ENCODE measurements around the gene KLHL29. TPM values are rescaled to one million over a fixed set of nuclear protein-coding genes. Genes with fewer than 3 reads are reported as not detected.

KLHL29 gene
- total and polyA plus RNA-seq, 2 donors (not counting 1 experiment from before 2014, with no cell fraction given): 1.3 to 3.4 TPM

DNA sequence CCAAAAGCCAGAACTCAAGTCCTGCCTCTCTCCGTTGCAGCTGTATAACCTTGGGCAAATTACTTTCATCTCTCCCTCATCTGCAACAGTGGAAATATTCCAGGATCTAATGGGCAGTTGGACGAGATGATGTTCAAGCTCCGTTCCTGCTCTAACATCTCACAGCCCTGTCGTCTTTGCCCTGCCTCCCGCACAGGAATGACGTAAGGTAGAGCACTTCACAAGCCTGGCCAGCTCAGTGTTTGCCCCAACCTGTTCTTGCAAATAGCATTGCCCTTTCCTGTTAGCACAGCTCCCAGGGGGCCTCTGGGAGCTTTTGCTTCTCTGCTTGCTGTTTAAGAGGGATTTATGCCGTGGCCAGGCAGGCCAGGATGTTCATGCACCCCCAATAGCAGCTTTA is 107.9 kb downstream of the KLHL29 start:
- Mint-ChIP-seq H3K9me3 (ENCODE audit: insufficient read depth) (no peaks in the 10 kb centered on the region), H3K27me3 (peaks cover 3% of the 10 kb centered on the region), H3K4me1 (peaks cover 8% of the 10 kb centered on the region), H3K27ac (no peak overlapping the region), H3K4me3 (no peak overlapping the region)
- Histone ChIP-seq H3K27ac (ENCODE audit: low read length in 2 of 2) (no peak overlapping the region), H3K4me3 (ENCODE audit: control extremely low read depth in 1 of 5, extremely low read depth in 1 of 5, insufficient read depth in 1 of 5, low read depth in 2 of 5, low read length in 4 of 5) (no peak overlapping the region), H3K36me3 (replicated peaks in 1 of 2; ENCODE audit: control extremely low read depth in 1 of 2, control insufficient read depth in 1 of 2, extremely low read depth in 1 of 2, insufficient read depth in 2 of 2, low read length in 1 of 2) (no peaks in the 10 kb centered on the region), H2AFZ (ENCODE audit: insufficient read depth, low read depth, low read length, poor library complexity, severe bottlenecking) (no peak overlapping the region), H3K9me3 (ENCODE audit: control extremely low read depth in 1 of 3, control insufficient read depth in 2 of 3, insufficient read depth in 1 of 3, low read length in 2 of 3) (no peaks in the 10 kb centered on the region), H4K20me1 (ENCODE audit: control insufficient read depth, insufficient read depth, low read length, poor library complexity, severe bottlenecking) (no peaks in the 10 kb centered on the region), H3K4me2 (replicated peaks; ENCODE audit: low read depth, low read length, poor library complexity, severe bottlenecking) (no peak overlapping the region), H3K27me3 (replicated peaks in 1 of 4; ENCODE audit: control extremely low read depth in 1 of 4, control insufficient read depth in 3 of 4, insufficient read depth in 4 of 4, low read length in 3 of 4) (no peaks in the 10 kb centered on the region), H3K4me1 (ENCODE audit: control insufficient read depth in 2 of 2, insufficient read depth in 2 of 2, low read length in 2 of 2) (no peaks in the 10 kb centered on the region), H3K79me2 (ENCODE audit: control insufficient read depth, insufficient read depth, low read length) (no peaks in the 10 kb centered on the region), H3K9ac (ENCODE audit: low read length) (no peak overlapping the region)
- intact Hi-C loops (cut with micrococcal nuclease): no loop called here
- TF ChIP-seq, protein P1, sequence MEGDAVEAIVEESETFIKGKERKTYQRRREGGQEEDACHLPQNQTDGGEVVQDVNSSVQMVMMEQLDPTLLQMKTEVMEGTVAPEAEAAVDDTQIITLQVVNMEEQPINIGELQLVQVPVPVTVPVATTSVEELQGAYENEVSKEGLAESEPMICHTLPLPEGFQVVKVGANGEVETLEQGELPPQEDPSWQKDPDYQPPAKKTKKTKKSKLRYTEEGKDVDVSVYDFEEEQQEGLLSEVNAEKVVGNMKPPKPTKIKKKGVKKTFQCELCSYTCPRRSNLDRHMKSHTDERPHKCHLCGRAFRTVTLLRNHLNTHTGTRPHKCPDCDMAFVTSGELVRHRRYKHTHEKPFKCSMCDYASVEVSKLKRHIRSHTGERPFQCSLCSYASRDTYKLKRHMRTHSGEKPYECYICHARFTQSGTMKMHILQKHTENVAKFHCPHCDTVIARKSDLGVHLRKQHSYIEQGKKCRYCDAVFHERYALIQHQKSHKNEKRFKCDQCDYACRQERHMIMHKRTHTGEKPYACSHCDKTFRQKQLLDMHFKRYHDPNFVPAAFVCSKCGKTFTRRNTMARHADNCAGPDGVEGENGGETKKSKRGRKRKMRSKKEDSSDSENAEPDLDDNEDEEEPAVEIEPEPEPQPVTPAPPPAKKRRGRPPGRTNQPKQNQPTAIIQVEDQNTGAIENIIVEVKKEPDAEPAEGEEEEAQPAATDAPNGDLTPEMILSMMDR (IDR thresholded peaks at IDR 0.05): no peak
- TF ChIP-seq EZH2 (IDR thresholded peaks at IDR 0.05; ENCODE audit: borderline replicate concordance, insufficient read depth, low read depth, low read length, poor library complexity, severe bottlenecking): no peak
- CTCF ChIA-PET: no interaction called here
- ATAC-seq (ENCODE audit: low read depth) (no peak), DNase-seq (no peak)
- WGBS (ENCODE audit: insufficient coverage): 92% methylated on average over 6 of the region's 7 CpGs
- POLR2A ChIA-PET: no interaction called here

DNA sequence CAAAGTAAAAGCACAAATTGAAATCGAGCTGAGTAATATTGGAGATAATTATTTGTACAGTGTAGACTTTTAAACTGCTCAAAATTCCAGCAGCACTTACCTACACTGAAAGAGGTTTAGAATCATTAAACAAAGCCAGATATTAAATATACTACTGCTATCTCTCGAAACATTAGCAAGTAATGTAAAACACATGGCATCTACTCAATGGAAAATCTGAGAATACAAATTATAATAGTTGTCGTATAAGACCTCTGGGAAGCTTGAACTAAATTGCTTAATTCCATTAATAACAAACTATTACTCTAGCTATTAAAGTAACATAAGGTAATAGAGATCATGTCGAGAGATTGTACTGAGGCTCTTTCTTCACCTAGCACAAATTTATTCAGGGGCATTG is 108.9 kb downstream of the KLHL29 start:
- no peaks in the 10 kb centered on the region for H3K36me3 ChIP-seq (replicated peaks in 1 of 2; ENCODE audit: control extremely low read depth in 1 of 2, control insufficient read depth in 1 of 2, extremely low read depth in 1 of 2, insufficient read depth in 2 of 2, low read length in 1 of 2)
- no peak for DNase-seq
- Mint-ChIP-seq H3K9me3 (ENCODE audit: insufficient read depth) (no peaks in the 10 kb centered on the region), H3K4me1 (peaks cover 8% of the 10 kb centered on the region), H3K27me3 (peaks cover 3% of the 10 kb centered on the region), H3K4me3 (no peak overlapping the region), H3K27ac (no peak overlapping the region)
- no peak overlapping the region for H3K4me3 ChIP-seq (ENCODE audit: control extremely low read depth in 1 of 5, extremely low read depth in 1 of 5, insufficient read depth in 1 of 5, low read depth in 2 of 5, low read length in 4 of 5)
- no peaks in the 10 kb centered on the region for H4K20me1 ChIP-seq (ENCODE audit: control insufficient read depth, insufficient read depth, low read length, poor library complexity, severe bottlenecking)
- CTCF ChIA-PET: no interaction called here
- no peak overlapping the region for H3K9ac ChIP-seq (ENCODE audit: low read length)
- intact Hi-C loops (cut with micrococcal nuclease): no loop called here
- no peaks in the 10 kb centered on the region for H3K79me2 ChIP-seq (ENCODE audit: control insufficient read depth, insufficient read depth, low read length)
- H3K27ac ChIP-seq (ENCODE audit: low read length in 2 of 2): no peak overlapping the region
- H3K4me1 ChIP-seq (ENCODE audit: control insufficient read depth in 2 of 2, insufficient read depth in 2 of 2, low read length in 2 of 2): no peaks in the 10 kb centered on the region
- H3K9me3 ChIP-seq (ENCODE audit: control extremely low read depth in 1 of 3, control insufficient read depth in 2 of 3, insufficient read depth in 1 of 3, low read length in 2 of 3): no peaks in the 10 kb centered on the region
- H2AFZ ChIP-seq (ENCODE audit: insufficient read depth, low read depth, low read length, poor library complexity, severe bottlenecking): no peak overlapping the region
- no CpG with 5 or more reads among the region's 4 CpGs for WGBS (ENCODE audit: insufficient coverage)
- POLR2A ChIA-PET: no interaction called here
- ATAC-seq (ENCODE audit: low read depth): no peak
- peaks cover 0 to 3% (median 0%) of the 10 kb centered on the region in 4 experiments for H3K27me3 ChIP-seq (replicated peaks in 1 of 4; ENCODE audit: control extremely low read depth in 1 of 4, control insufficient read depth in 3 of 4, insufficient read depth in 4 of 4, low read length in 3 of 4)
- TF ChIP-seq, protein P1 (IDR thresholded peaks at IDR 0.05): no peak
- TF ChIP-seq EZH2 (IDR thresholded peaks at IDR 0.05; ENCODE audit: borderline replicate concordance, insufficient read depth, low read depth, low read length, poor library complexity, severe bottlenecking): no peak
- no peak overlapping the region for H3K4me2 ChIP-seq (replicated peaks; ENCODE audit: low read depth, low read length, poor library complexity, severe bottlenecking)

Data from B cell (primary cell).